ENCODE measurements around the gene SLC9A5.
A peak's percentile ranks its signal among the peaks of the same experiment; 100 is the strongest.

The SLC9A5 gene

DNA sequence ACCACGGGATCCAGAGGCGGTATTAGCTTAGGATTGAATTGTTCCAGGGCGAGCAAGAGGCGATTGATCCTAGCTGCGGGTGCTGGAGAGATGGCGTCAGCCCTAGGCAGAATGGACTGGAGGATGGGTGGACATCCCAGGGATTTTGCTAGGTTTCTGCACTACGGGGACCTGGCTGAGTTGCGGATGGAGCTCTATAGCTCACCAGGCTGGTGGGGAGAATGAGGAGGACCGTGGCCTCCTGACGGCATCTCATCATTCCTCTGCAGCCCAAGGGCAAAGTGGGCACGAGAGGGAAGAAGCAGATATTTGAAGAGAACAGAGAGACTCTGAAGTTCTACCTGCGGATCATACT, 21.2 kb upstream of the SLC9A5 start:
- Histone ChIP-seq H3K4me3 (replicated peaks; ENCODE audit: insufficient read depth, low read length) (peak overlapping the region; percentile 100), H3K27me3 (ENCODE audit: insufficient read depth, poor library complexity, severe bottlenecking) (no peaks in the 10 kb centered on the region), H3K27ac (replicated peaks) (peak overlapping the region; percentile 49)
- no peak for TF ChIP-seq REST (IDR thresholded peaks at IDR 0.05; ENCODE audit: insufficient replicate concordance, low read depth)
- TF ChIP-seq GABPA (IDR thresholded peaks at IDR 0.05; ENCODE audit: low read depth): no peak
- no peak for TF ChIP-seq POLR2AphosphoS5 (IDR thresholded peaks at IDR 0.05; ENCODE audit: low read depth)
- no peak for TF ChIP-seq SPI1 (IDR thresholded peaks at IDR 0.05; ENCODE audit: borderline replicate concordance, low read depth)
- TF ChIP-seq, protein P1, sequence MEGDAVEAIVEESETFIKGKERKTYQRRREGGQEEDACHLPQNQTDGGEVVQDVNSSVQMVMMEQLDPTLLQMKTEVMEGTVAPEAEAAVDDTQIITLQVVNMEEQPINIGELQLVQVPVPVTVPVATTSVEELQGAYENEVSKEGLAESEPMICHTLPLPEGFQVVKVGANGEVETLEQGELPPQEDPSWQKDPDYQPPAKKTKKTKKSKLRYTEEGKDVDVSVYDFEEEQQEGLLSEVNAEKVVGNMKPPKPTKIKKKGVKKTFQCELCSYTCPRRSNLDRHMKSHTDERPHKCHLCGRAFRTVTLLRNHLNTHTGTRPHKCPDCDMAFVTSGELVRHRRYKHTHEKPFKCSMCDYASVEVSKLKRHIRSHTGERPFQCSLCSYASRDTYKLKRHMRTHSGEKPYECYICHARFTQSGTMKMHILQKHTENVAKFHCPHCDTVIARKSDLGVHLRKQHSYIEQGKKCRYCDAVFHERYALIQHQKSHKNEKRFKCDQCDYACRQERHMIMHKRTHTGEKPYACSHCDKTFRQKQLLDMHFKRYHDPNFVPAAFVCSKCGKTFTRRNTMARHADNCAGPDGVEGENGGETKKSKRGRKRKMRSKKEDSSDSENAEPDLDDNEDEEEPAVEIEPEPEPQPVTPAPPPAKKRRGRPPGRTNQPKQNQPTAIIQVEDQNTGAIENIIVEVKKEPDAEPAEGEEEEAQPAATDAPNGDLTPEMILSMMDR (IDR thresholded peaks at IDR 0.05; ENCODE audit: insufficient read depth, low read length): no peak
- no peak for DNase-seq (ENCODE audit: low read depth in 1 of 2, low spot score in 1 of 2)

DNA sequence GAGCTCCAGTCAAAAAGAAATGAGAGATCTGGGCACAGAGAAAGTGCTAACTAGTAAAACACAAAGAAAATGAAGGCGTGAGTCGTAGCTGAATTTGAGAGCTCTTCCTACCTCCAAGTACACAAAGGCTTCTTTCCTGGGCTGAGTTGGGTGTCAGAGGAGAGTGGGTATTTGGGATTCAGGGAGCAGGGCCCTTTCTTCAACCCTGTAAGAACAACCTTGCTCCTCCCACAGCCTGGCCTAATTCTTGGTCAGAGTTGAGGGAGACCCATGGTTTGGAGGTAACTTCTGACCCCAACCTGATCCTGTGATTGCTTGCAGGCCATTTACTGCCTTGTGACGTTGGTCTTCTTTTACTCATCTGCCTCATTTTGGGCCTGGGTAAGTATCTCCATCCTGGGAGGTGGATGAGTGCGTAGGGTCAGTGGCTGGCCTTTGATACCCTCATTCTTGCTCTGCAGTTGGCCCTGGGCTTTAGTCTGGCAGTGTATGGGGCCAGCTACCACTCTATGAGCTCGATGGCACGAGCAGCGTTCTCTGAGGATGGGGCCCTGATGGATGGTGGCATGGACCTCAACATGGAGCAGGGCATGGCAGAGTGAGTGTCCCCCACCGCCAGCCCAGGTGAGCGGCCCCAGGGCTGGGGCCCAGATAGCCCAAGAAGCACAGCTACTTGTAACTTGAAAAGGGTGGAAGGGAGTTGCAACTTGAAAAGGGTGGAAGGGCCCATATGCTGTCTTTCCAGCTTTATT, 20.6 kb upstream of the SLC9A5 start:
- no peak overlapping the region for H3K27ac ChIP-seq (replicated peaks)
- TF ChIP-seq, protein P1 (IDR thresholded peaks at IDR 0.05; ENCODE audit: insufficient read depth, low read length): no peak
- no peak for TF ChIP-seq GABPA (IDR thresholded peaks at IDR 0.05; ENCODE audit: low read depth)
- no peak for TF ChIP-seq SPI1 (IDR thresholded peaks at IDR 0.05; ENCODE audit: borderline replicate concordance, low read depth)
- TF ChIP-seq POLR2AphosphoS5 (IDR thresholded peaks at IDR 0.05; ENCODE audit: low read depth): no peak
- no peak for TF ChIP-seq REST (IDR thresholded peaks at IDR 0.05; ENCODE audit: insufficient replicate concordance, low read depth)
- no peak for DNase-seq (ENCODE audit: low read depth in 1 of 2, low spot score in 1 of 2)
- no peaks in the 10 kb centered on the region for H3K27me3 ChIP-seq (ENCODE audit: insufficient read depth, poor library complexity, severe bottlenecking)
- H3K4me3 ChIP-seq (replicated peaks; ENCODE audit: insufficient read depth, low read length): peak overlapping the region; percentile 100

- TF ChIP-seq REST (IDR thresholded peaks at IDR 0.05; ENCODE audit: insufficient replicate concordance, low read depth): no peak
- TF ChIP-seq, protein P1 (IDR thresholded peaks at IDR 0.05; ENCODE audit: insufficient read depth, low read length): no peak
- no peak for TF ChIP-seq GABPA (IDR thresholded peaks at IDR 0.05; ENCODE audit: low read depth)
Observed at GRCh38 chr16:67228905-67229304, 19.9 kb upstream of the SLC9A5 start.

More at GRCh38 chr16:67228905-67229304, 19.9 kb upstream of the SLC9A5 start:
- Histone ChIP-seq H3K4me3 (replicated peaks; ENCODE audit: insufficient read depth, low read length) (no peak overlapping the region), H3K27me3 (ENCODE audit: insufficient read depth, poor library complexity, severe bottlenecking) (no peaks in the 10 kb centered on the region), H3K27ac (replicated peaks) (no peak overlapping the region)
- DNase-seq (ENCODE audit: low read depth in 1 of 2, low spot score in 1 of 2): no peak

Measured in HL-60 (cell line).